ENCODE results near the gene C2orf72.

- TF ChIP-seq CTCF (IDR thresholded peaks at IDR 0.05) (no peak), POLR2A (IDR thresholded peaks at IDR 0.05) (no peak)
Observed at GRCh38 chr2:231010201-231010730, 27.1 kb upstream of the C2orf72 start.
